ENCODE results near the gene AFF1.
"Not testable (repeated sequence)": the region's sequence is repeated elsewhere in the genome, so short reads cannot be mapped to it uniquely, and the experiment has no call there.

Gene AFF1

DNA sequence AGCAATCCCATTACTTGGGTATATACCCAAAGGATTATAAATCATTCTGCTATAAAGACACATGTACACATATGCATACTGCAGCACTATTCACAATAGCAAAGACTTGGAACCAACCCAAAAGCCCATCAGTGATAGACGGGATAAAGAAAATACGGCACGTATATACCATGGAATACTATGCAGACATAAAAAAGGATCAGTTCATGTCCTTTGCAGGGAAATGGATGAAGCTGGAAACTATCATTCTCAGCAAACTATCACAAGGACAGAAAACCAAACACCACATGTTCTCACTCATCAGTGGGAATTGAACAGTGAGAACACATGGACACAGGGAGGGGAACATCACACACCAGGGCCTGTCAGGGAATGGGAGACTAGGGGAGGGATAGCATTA lies 54.8 kb downstream of the AFF1 start:
- DNase-seq, result not testable (repeated sequence)

GRCh38 chr4:86990510-86990909 lies 55.7 kb downstream of the AFF1 start:
- DNase-seq, result no peak

GRCh38 chr4:86991994-86992393 lies 57.2 kb downstream of the AFF1 start:
- DNase-seq, result no peak

DNA sequence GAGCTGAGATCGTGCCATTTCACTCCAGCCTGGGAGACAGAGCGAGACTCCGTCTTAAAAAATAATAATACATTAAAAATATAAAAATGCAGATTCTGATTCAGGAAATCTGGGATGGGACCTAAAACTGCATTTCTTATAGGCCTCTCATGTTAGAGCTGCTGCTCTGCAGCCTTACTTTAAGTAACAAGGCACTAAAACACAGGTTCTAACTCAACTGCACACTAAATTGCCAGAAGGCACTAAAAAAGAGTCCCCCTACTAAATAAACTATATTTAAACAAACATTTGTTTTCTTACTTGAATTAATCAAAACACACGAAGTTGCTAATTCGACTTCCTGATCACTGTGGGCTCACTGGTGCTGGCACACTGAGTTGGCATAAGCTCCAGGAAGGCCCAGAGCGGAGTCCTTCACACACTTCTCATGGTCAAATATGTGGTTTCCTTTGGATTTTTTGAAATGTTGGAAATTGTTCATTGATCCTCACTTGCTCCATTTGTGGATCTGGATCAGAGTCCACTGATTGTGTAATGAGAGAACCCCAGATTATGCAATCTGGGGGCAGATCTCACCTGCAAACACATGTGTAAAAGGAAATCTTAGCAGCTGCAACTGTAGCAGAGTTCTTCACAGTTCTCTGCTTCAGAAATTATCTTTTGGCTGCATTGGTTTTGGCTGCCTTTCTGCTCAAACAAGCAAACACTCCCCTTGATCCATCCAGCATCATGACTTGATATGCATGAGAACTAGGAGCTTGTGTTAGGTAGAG lies 59.3 kb downstream of the AFF1 start:
- DNase-seq, result no peak

DNA sequence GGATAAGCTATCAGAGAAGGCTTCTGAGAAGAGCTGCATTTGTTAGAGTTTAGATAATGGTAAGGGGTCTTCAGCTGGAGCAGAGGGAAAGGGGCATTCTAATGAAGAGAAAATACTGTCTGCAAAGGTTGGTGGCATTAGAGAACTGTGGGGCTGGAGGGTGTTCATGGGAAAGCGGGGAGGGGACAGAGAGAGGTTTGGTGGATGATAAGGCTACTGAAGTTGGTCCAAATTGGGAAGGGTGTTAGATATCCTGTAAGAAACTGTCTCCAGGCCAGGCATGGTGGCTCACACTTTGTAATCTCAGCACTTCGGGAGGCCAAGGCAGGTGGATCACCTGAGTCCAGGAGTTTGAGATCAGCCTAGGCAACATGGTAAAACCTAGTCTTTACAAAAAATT lies 59.9 kb downstream of the AFF1 start:
- DNase-seq, result no peak

- not testable (repeated sequence) for DNase-seq
Observed at GRCh38 chr4:86996510-86996909, 61.7 kb downstream of the AFF1 start.

- DNase-seq, result no peak
Observed at GRCh38 chr4:86999136-86999643, 64.4 kb downstream of the AFF1 start.

DNA sequence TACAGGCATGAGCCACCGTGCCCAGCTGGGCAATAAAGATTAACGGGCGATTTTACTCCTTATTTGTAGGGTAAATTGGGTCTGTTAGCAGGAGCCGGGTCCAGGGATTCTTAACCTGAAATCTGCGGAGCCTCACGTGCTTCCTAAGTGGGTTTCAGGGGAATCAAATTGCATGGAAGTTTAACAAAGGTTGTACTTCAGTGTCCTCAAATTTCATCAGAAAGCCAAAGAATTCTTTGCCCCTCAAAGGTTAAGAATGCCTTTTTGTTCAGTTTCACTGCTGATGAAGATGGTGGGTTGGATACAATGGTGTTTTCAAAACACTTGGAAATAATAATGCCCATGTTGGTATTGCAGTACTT lies 67.9 kb downstream of the AFF1 start:
- no peak for DNase-seq

- no peak for DNase-seq
Observed at GRCh38 chr4:87003266-87003665, 68.5 kb downstream of the AFF1 start.

- DNase-seq, result no peak
Observed at GRCh38 chr4:87005369-87005689, 70.5 kb downstream of the AFF1 start.

GRCh38 chr4:87005690-87006425 lies 71.0 kb downstream of the AFF1 start:
- no peak for DNase-seq

GRCh38 chr4:87006426-87006675 lies 71.5 kb downstream of the AFF1 start:
- no peak for DNase-seq

GRCh38 chr4:87006676-87007527 lies 72.1 kb downstream of the AFF1 start:
- DNase-seq, result peak; percentile 94

- peak; percentile 34 for DNase-seq
Observed at GRCh38 chr4:87007528-87008446, 73.0 kb downstream of the AFF1 start.

- no peak for DNase-seq
Observed at GRCh38 chr4:87009095-87009648, 74.4 kb downstream of the AFF1 start.

- no peak for DNase-seq
Observed at GRCh38 chr4:87010192-87010591, 75.4 kb downstream of the AFF1 start.

GRCh38 chr4:87011340-87012034 lies 76.7 kb downstream of the AFF1 start:
- DNase-seq, result peak; percentile 71

- DNase-seq, result no peak
Observed at GRCh38 chr4:87012265-87012953, 77.6 kb downstream of the AFF1 start.

DNA sequence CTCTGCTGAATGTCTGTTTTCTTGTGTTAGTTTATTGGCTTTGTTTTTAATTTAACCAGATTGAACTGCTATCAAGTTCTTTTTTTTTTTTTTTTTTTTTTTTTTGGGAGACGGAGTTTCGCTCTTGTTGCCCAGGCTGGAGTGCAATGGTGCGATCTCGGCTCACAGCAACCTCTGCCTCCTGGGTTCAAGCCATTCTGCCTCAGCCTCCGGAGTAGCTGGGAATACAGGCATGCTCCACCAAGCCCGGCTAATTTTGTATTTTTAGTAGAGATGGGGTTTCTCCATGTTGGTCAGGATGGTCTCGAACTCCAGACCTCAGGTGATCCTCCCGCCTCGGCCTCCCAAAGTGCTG lies 78.1 kb downstream of the AFF1 start:
- DNase-seq, result not testable (repeated sequence)

DNA sequence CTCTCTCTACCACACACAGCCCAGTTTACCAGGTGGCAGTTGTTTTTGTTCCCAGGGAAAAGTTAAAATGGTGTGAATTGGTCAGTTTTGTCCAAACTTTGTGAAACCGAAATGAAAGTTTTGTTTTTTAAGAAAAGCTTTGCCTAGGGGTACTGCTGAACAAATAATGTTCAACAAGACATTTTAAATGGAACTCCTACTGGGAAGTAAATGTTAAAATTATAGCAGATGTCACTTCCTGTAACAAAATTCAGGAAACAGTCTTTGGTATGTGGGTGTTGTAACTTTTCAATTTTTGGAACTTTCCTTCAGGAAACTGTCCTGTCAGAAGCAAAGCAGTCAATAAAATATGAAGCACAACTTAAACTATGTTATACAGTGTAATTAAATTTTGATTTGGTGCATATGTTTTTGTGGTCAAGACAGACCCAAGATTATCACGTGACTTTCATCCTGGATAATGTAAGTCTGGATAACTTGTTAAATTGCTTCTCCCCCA lies 79.5 kb downstream of the AFF1 start:
- peak; percentile 66 for DNase-seq

GRCh38 chr4:87015416-87015815 lies 80.6 kb downstream of the AFF1 start:
- no peak for DNase-seq

All from fibroblast of skin of scalp (primary cell).